Endothelial cell of umbilical vein (primary cell): ENCODE measurements around the gene PLXNA4. TPM values are rescaled to one million over a fixed set of nuclear protein-coding genes. Genes with fewer than 3 reads are reported as not detected.

ENCODE experiments used
- BruUV-seq: library from RNA; stranded (reverse); fragments of 400-500 nt; replicated peaks from 2 replicates; lab custom pipeline; 2021; lab: Mats Ljungman, UMichigan
- CTCF ChIA-PET: fragments of 300-600, 350-600 bp; sonication (Branson Sonifier 250); formaldehyde crosslinking; loops from one replicate; lab custom pipeline; 2021; ENCODE audit warnings: antibody characterized with exemption, inconsistent platforms; lab: Charles Lee
- POLR2A ChIA-PET: fragments of 300-600, 350-600 bp; sonication (Branson Sonifier 250); formaldehyde crosslinking; loops from one replicate; lab custom pipeline; 2021; ENCODE audit warnings: antibody characterized with exemption, inconsistent platforms; lab: Charles Lee
- DNase-seq: peaks from one replicate; pipeline ENCODE4 v3.0.0-alpha.2; 2011; ENCODE audit warnings: low read depth, low spot score
- FAIRE-seq: peaks from 2 replicates; lab custom pipeline; 2011; peaks lifted over from hg19 to GRCh38; lab: Jason Lieb, UNC
- H2AFZ ChIP-seq: 2 replicates; pipeline ENCODE4 v1.6.0; 2012; ENCODE audit warnings: low read depth, low read length, control low read depth, inconsistent platforms
- H3K27ac ChIP-seq: 2 replicates; pipeline ENCODE4 v1.5.1; 2011; ENCODE audit warnings: low read depth, mild to moderate bottlenecking, control low read depth, low read length, moderate library complexity; ENCODE audit not compliant: insufficient read depth
- H3K27me3 ChIP-seq, 2 experiments: 2 replicates each; pipeline versions ENCODE4 v1.6.0 to v1.6.1; 2011; ENCODE audit warnings: low read length in 2 of 2, mixed read lengths in 1 of 2; ENCODE audit not compliant: control insufficient read depth in 2 of 2, insufficient read depth in 2 of 2
- H3K36me3 ChIP-seq, 2 experiments: 2 replicates in 1 of 2; 3 replicates in 1 of 2; pipeline ENCODE4 v1.5.1; 2011; ENCODE audit warnings: low read length in 2 of 2, mild to moderate bottlenecking in 1 of 2, moderate library complexity in 1 of 2; ENCODE audit not compliant: control insufficient read depth in 2 of 2, insufficient read depth in 2 of 2; ENCODE audit errors: extremely low read depth in 1 of 2
- H3K4me1 ChIP-seq: 3 replicates; pipeline ENCODE4 v1.5.1; 2011; ENCODE audit warnings: mild to moderate bottlenecking, low read length; ENCODE audit not compliant: control insufficient read depth, insufficient read depth; ENCODE audit errors: extremely low read depth
- H3K4me2 ChIP-seq: 2 replicates; pipeline ENCODE4 v1.6.1; 2011; ENCODE audit warnings: low read length, control low read depth, mixed read lengths; ENCODE audit not compliant: insufficient read depth
- H3K4me3 ChIP-seq, 3 experiments: fragments of 200-600 bp in 1 of 3; sonication (generic), shearing (Covaris generic) in 1 of 3; replicated peaks in 1 of 3; 2 replicates each; pipeline ENCODE4 v1.5.1; 2011 to 2016; ENCODE audit warnings: control low read depth in 3 of 3, low read length in 3 of 3, mild to moderate bottlenecking in 2 of 3, inconsistent platforms in 1 of 3, low read depth in 1 of 3, moderate library complexity in 1 of 3; ENCODE audit not compliant: insufficient read depth in 1 of 3
- H3K79me2 ChIP-seq: 2 replicates; pipeline ENCODE4 v1.6.0; 2012; ENCODE audit warnings: low read length, inconsistent platforms; ENCODE audit not compliant: control insufficient read depth, insufficient read depth
- H3K9ac ChIP-seq: replicated peaks from 2 replicates; pipeline ENCODE3; 2011; ENCODE audit warnings: low read length, control low read depth; ENCODE audit not compliant: insufficient read depth; ENCODE audit errors: extremely low read depth
- H3K9me1 ChIP-seq: replicated peaks from 3 replicates; pipeline ENCODE4 v1.6.0; 2011; ENCODE audit warnings: mild to moderate bottlenecking, low read length; ENCODE audit not compliant: control insufficient read depth, insufficient read depth; ENCODE audit errors: extremely low read depth
- H3K9me3 ChIP-seq: replicated peaks from 2 replicates; pipeline ENCODE4 v1.5.1; 2012; ENCODE audit warnings: low read length, inconsistent platforms; ENCODE audit not compliant: control insufficient read depth, insufficient read depth
- H4K20me1 ChIP-seq: replicated peaks from 2 replicates; pipeline ENCODE3; 2011; ENCODE audit warnings: mild to moderate bottlenecking, low read length; ENCODE audit not compliant: control insufficient read depth, insufficient read depth; ENCODE audit errors: extremely low read depth
- CTCF ChIP-seq, 2 donors: IDR thresholded peaks; 1 replicate in 1 of 2; 2 replicates in 1 of 2; pipeline ENCODE4 v1.5.1; 2011; ENCODE audit warnings: low read length in 2 of 2, mild to moderate bottlenecking in 2 of 2, moderate library complexity in 2 of 2, control low read depth in 1 of 2, inconsistent platforms in 1 of 2, low read depth in 1 of 2; ENCODE audit not compliant: insufficient read depth in 1 of 2; ENCODE audit errors: extremely low read depth in 1 of 2
- EZH2 ChIP-seq: IDR thresholded peaks from 2 replicates; pipeline ENCODE4 v1.6.1; 2012; ENCODE audit warnings: borderline replicate concordance, low read depth, mild to moderate bottlenecking, moderate library complexity, low read length, inconsistent platforms; ENCODE audit not compliant: severe bottlenecking
- FOS ChIP-seq: IDR thresholded peaks from 2 replicates; pipeline ENCODE4 v1.6.1; 2011; ENCODE audit warnings: mild to moderate bottlenecking, low read length, moderate library complexity, borderline replicate concordance; ENCODE audit not compliant: insufficient read depth
- GATA2 ChIP-seq: IDR thresholded peaks from 2 replicates; pipeline ENCODE4 v1.7.0; 2011; ENCODE audit warnings: low read depth, mild to moderate bottlenecking, moderate library complexity, mixed read lengths, low read length; ENCODE audit not compliant: insufficient read length, insufficient read depth
- JUN ChIP-seq: IDR thresholded peaks from 2 replicates; pipeline ENCODE4 v1.6.1; 2011; ENCODE audit warnings: borderline replicate concordance, low read depth; ENCODE audit not compliant: insufficient read length, insufficient read depth
- MAX ChIP-seq: IDR thresholded peaks from 2 replicates; pipeline ENCODE4 v1.6.1; 2011; ENCODE audit not compliant: insufficient read depth, insufficient read length
- MYC ChIP-seq: IDR thresholded peaks from one replicate; pipeline ENCODE4 v1.6.1; 2011; ENCODE audit warnings: mild to moderate bottlenecking, low read depth, low read length
- POLR2A ChIP-seq: IDR thresholded peaks from 2 replicates; pipeline ENCODE4 v1.6.1; 2012; ENCODE audit warnings: low read depth, mild to moderate bottlenecking, control low read depth, low read length
- POLR2AphosphoS5 ChIP-seq: IDR thresholded peaks from 2 replicates; pipeline ENCODE4 v1.6.1; 2012; ENCODE audit warnings: low read depth, mild to moderate bottlenecking, control low read depth, low read length, moderate library complexity; ENCODE audit not compliant: insufficient read depth
- dilution Hi-C: fragments of 300-500 bp; cut with MboI; formaldehyde crosslinking; loops from one replicate; pipeline ENCODE4 v1.15.0; 2019; ENCODE audit warnings: low sequenced_read_pairs; ENCODE audit not compliant: extremely low pct_ligation_motif_present
- intact Hi-C: fragments of 100-400 bp; cut with micrococcal nuclease; formaldehyde crosslinking; loops from one replicate; pipeline ENCODE4 v1.10.0; 2022
- polyA plus RNA-seq, 4 experiments: library from polyadenylated mRNA; depleted of rRNA in 3 of 4; stranded (reverse) in 3 of 4; unstranded in 1 of 4; fragments of >200 nt; gene quantifications; 2 replicates each; pipeline versions ENCODE4 v1.2.1 to v1.2.3, GENCODE V29; 2011 to 2012; ENCODE audit warnings: missing spikeins in 1 of 4
- total RNA-seq: library from RNA; stranded (reverse); gene quantifications from 2 replicates; pipeline ENCODE4 v1.2.3, GENCODE V29; 2021

The PLXNA4 gene
- total and polyA plus RNA-seq, 2 donors (not counting 3 experiments of a cell fraction or from before 2014, with no cell fraction given), result 12.1 to 20.4 TPM

- Histone ChIP-seq H3K9me3 (no peaks in the 10 kb centered on the region), H3K4me1 (no peaks in the 10 kb centered on the region), H3K9ac (no peak overlapping the region), H3K27ac (no peak overlapping the region), H3K79me2 (no peaks in the 10 kb centered on the region), H3K9me1 (no peaks in the 10 kb centered on the region), H3K4me2 (no peak overlapping the region), H3K36me3 (peaks cover 0 to 44% of the 10 kb centered on the region in 2 experiments), H2AFZ (no peak overlapping the region), H4K20me1 (no peaks in the 10 kb centered on the region), H3K27me3 (no peaks in the 10 kb centered on the region), H3K4me3 (no peak overlapping the region)
- dilution Hi-C loops (no loop called here), intact Hi-C loops (no loop called here)
- ChIA-PET CTCF (no interaction called here), POLR2A (no interaction called here)
- no TSS peak for BruUV-seq
- no peak for FAIRE-seq
- no peak for DNase-seq
- no peak for TF ChIP-seq MAX
- no peak for TF ChIP-seq FOS
- no peak for TF ChIP-seq JUN
- TF ChIP-seq POLR2A, result no peak
- TF ChIP-seq GATA2, result no peak
- TF ChIP-seq EZH2, result no peak
- no peak for TF ChIP-seq CTCF (IDR thresholded peaks at IDR 0.05; ENCODE audit: extremely low read depth in 1 of 2, insufficient read depth in 1 of 2, low read depth in 1 of 2, low read length in 2 of 2)
- TF ChIP-seq POLR2AphosphoS5, result no peak
- TF ChIP-seq MYC, result no peak
Measured at GRCh38 chr7:132131196-132131595, 445.1 kb downstream of the PLXNA4 start.
